Measurements from ENCODE around the gene ELP2.

- no peak for TF ChIP-seq CTCF (IDR thresholded peaks at IDR 0.05)
- TF ChIP-seq ZFX (IDR thresholded peaks at IDR 0.05; ENCODE audit: borderline replicate concordance): no peak
Observed at GRCh38 chr18:36142751-36143150, 13.1 kb downstream of the ELP2 start.

All from 22Rv1 (cell line).